Neutrophil (primary cell): Measurements from ENCODE around the gene BTNL2.
"Not testable (repeated sequence)": the region's sequence is repeated elsewhere in the genome, so short reads cannot be mapped to it uniquely, and the experiment has no call there.

Experiments used
- H3K27ac ChIP-seq: fragments of 200-600 bp; sonication (generic); 2 replicates; pipeline ENCODE4 v1.5.1; 2016; ENCODE audit warnings: mild to moderate bottlenecking, moderate library complexity
- H3K27me3 ChIP-seq: fragments of 200-600 bp; sonication (generic); 2 replicates; pipeline ENCODE4 v1.6.0; 2016; ENCODE audit warnings: mild to moderate bottlenecking
- H3K36me3 ChIP-seq: fragments of 200-600 bp; sonication (generic); 2 replicates; pipeline ENCODE4 v1.5.1; 2017
- H3K4me1 ChIP-seq, 2 experiments: fragments of 200-600 bp in 1 of 2; sonication (generic) in 1 of 2; 1 replicate in 1 of 2; 2 replicates in 1 of 2; pipeline versions ENCODE4 v1.5.1 to v1.6.1; 2013 to 2016; ENCODE audit warnings: low read depth in 1 of 2, low read length in 1 of 2, mild to moderate bottlenecking in 1 of 2, moderate library complexity in 1 of 2; ENCODE audit not compliant: control insufficient read depth in 1 of 2, insufficient read depth in 1 of 2
- H3K4me3 ChIP-seq, 2 experiments: fragments of 200-600 bp in 1 of 2; sonication (generic) in 1 of 2; 1 replicate in 1 of 2; 2 replicates in 1 of 2; pipeline ENCODE4 v1.5.1; 2013 to 2016; ENCODE audit warnings: low read depth in 1 of 2, low read length in 1 of 2, mild to moderate bottlenecking in 1 of 2, moderate library complexity in 1 of 2
- H3K9me3 ChIP-seq: fragments of 200-600 bp; sonication (generic); 2 replicates; pipeline ENCODE4 v1.5.1; 2016
- CTCF ChIP-seq: fragments of 200-600 bp; sonication (generic); IDR thresholded peaks from 2 replicates; pipeline ENCODE4 v1.5.1; 2016; ENCODE audit warnings: antibody characterized with exemption

Gene BTNL2

GRCh38 chr6:32436186-32436585 lies 29.2 kb upstream of the BTNL2 start:
- TF ChIP-seq CTCF = no peak
- H3K4me3 ChIP-seq = no peak overlapping the region
- no peaks in the 10 kb centered on the region for H3K36me3 ChIP-seq
- peaks cover 0 to 6% of the 10 kb centered on the region in 2 experiments for H3K4me1 ChIP-seq
- peaks cover 30% of the 10 kb centered on the region for H3K27me3 ChIP-seq
- no peaks in the 10 kb centered on the region for H3K9me3 ChIP-seq
- no peak overlapping the region for H3K27ac ChIP-seq

GRCh38 chr6:32433950-32434349 lies 27.0 kb upstream of the BTNL2 start:
- H3K9me3 ChIP-seq, H3K4me1 ChIP-seq, H3K36me3 ChIP-seq, H3K27ac ChIP-seq, H3K4me3 ChIP-seq: not testable (repeated sequence)
- H3K27me3 ChIP-seq = peaks cover 21% of the 10 kb centered on the region

GRCh38 chr6:32432050-32432450 lies 25.1 kb upstream of the BTNL2 start:
- no peaks in the 10 kb centered on the region for H3K9me3 ChIP-seq
- H3K36me3 ChIP-seq = no peaks in the 10 kb centered on the region

GRCh38 chr6:32431142-32431541 lies 24.2 kb upstream of the BTNL2 start:
- no peak for TF ChIP-seq CTCF
- Histone ChIP-seq H3K9me3 (no peaks in the 10 kb centered on the region), H3K36me3 (no peaks in the 10 kb centered on the region), H3K27ac (no peak overlapping the region), H3K4me1 (no peaks in the 10 kb centered on the region), H3K27me3 (peaks cover 21% of the 10 kb centered on the region), H3K4me3 (no peak overlapping the region)

More at GRCh38 chr6:32432050-32432450, 25.1 kb upstream of the BTNL2 start:
- H3K27me3 ChIP-seq = peaks cover 21% of the 10 kb centered on the region
- H3K4me1 ChIP-seq = no peaks in the 10 kb centered on the region
- no peak overlapping the region for H3K27ac ChIP-seq
- H3K4me3 ChIP-seq = no peak overlapping the region
- no peak for TF ChIP-seq CTCF

GRCh38 chr6:32430179-32430578 lies 23.2 kb upstream of the BTNL2 start:
- peaks cover 21% of the 10 kb centered on the region for H3K27me3 ChIP-seq
- H3K4me3 ChIP-seq = no peak overlapping the region
- H3K36me3 ChIP-seq = no peaks in the 10 kb centered on the region
- no peaks in the 10 kb centered on the region for H3K9me3 ChIP-seq
- no peak overlapping the region for H3K27ac ChIP-seq
- no peaks in the 10 kb centered on the region for H3K4me1 ChIP-seq
- TF ChIP-seq CTCF = no peak

- H3K27ac ChIP-seq = no peak overlapping the region
- H3K27me3 ChIP-seq = peaks cover 14% of the 10 kb centered on the region
- H3K9me3 ChIP-seq = no peaks in the 10 kb centered on the region
- no peaks in the 10 kb centered on the region for H3K36me3 ChIP-seq
- H3K4me1 ChIP-seq = no peaks in the 10 kb centered on the region
- H3K4me3 ChIP-seq = no peak overlapping the region
- TF ChIP-seq CTCF = no peak
These were observed 21.0 kb upstream of the BTNL2 start for GRCh38 chr6:32427934-32428474.
